GM06990 (cell line): ENCODE data around the gene KCNJ14.

Experiments
- DNase-seq: peaks from one replicate; pipeline ENCODE4 v3.0.0-alpha.2; 2011; ENCODE audit not compliant: insufficient read length; ENCODE audit errors: extremely low read depth
- H3K27me3 ChIP-seq: replicated peaks from 2 replicates; pipeline ENCODE4 v1.6.0; 2011; ENCODE audit warnings: low read length; ENCODE audit not compliant: control insufficient read depth, insufficient read depth
- H3K36me3 ChIP-seq: 2 replicates; pipeline ENCODE4 v1.5.1; 2011; ENCODE audit warnings: low read length; ENCODE audit not compliant: control insufficient read depth, insufficient read depth
- H3K4me3 ChIP-seq: replicated peaks from 2 replicates; pipeline ENCODE4 v1.5.1; 2011; ENCODE audit warnings: low read depth, mild to moderate bottlenecking, control low read depth, low read length
- TF ChIP-seq, protein P1 (sequence below): IDR thresholded peaks from 2 replicates; pipeline ENCODE4 v1.5.1; 2011; ENCODE audit warnings: low read length, control low read depth, mild to moderate bottlenecking, inconsistent platforms; ENCODE audit not compliant: insufficient read depth, poor library complexity, severe bottlenecking

KCNJ14 gene

DNA sequence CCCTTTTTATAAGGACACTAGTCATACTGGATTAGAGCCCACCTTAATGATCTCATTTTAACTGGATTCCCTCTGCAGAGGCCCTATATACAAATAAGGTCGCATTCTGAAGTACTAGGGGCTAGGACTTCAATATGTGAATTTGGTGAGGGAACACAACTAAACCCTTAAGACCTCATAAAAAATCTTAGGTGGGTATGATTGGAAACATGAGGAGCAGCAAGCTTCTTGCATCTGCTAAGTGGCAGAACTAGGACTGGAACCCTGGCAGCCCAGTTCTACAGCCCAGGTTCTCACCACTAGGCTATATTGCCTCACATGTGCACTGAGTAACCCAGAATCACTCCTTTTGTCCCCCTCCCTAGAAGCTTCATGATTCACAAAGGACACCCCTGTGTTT is 26.7 kb upstream of the KCNJ14 start:
- H3K4me3 ChIP-seq = no peak overlapping the region
- no peak for DNase-seq
- H3K36me3 ChIP-seq = no peaks in the 10 kb centered on the region
- TF ChIP-seq, protein P1, sequence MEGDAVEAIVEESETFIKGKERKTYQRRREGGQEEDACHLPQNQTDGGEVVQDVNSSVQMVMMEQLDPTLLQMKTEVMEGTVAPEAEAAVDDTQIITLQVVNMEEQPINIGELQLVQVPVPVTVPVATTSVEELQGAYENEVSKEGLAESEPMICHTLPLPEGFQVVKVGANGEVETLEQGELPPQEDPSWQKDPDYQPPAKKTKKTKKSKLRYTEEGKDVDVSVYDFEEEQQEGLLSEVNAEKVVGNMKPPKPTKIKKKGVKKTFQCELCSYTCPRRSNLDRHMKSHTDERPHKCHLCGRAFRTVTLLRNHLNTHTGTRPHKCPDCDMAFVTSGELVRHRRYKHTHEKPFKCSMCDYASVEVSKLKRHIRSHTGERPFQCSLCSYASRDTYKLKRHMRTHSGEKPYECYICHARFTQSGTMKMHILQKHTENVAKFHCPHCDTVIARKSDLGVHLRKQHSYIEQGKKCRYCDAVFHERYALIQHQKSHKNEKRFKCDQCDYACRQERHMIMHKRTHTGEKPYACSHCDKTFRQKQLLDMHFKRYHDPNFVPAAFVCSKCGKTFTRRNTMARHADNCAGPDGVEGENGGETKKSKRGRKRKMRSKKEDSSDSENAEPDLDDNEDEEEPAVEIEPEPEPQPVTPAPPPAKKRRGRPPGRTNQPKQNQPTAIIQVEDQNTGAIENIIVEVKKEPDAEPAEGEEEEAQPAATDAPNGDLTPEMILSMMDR = no peak
- no peaks in the 10 kb centered on the region for H3K27me3 ChIP-seq

- DNase-seq = no peak
- TF ChIP-seq, protein P1 = no peak
- Histone ChIP-seq H3K36me3 (no peaks in the 10 kb centered on the region), H3K4me3 (no peak overlapping the region), H3K27me3 (no peaks in the 10 kb centered on the region)
Measured at GRCh38 chr19:48433337-48433736, 22.0 kb upstream of the KCNJ14 start.

DNA sequence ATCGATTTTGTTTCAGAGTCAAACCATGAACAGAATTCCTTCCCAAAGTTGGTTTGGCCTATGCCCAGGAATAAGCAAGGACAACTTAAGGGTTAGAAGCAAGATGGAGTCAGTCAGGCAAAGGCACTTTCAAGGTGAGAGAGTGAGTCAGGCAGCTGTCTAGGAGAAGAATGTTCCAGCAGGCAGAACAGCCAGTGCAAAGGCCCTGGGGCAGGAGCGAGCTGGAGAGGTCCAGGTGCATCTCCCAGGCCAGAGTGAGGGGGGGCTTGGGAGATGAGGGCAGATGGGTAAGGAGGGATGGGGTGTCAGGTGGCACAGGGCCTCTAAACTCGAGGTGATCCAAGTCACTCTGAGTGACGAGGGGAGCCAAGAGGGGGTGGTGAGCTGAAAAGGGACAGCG is 18.8 kb upstream of the KCNJ14 start:
- H3K4me3 ChIP-seq = no peak overlapping the region
- TF ChIP-seq, protein P1 = no peak

GRCh38 chr19:48441360-48442050 is 13.9 kb upstream of the KCNJ14 start:
- DNase-seq = no peak
- TF ChIP-seq, protein P1 = no peak
- Histone ChIP-seq H3K27me3 (no peaks in the 10 kb centered on the region; the same call in 1 of the 2 replicates), H3K4me3 (no peak overlapping the region), H3K36me3 (no peaks in the 10 kb centered on the region)

More for the DNA sequence above, 18.8 kb upstream of the KCNJ14 start:
- H3K27me3 ChIP-seq = no peaks in the 10 kb centered on the region; the same call in 1 of the 2 replicates
- no peaks in the 10 kb centered on the region for H3K36me3 ChIP-seq
- DNase-seq = no peak

DNA sequence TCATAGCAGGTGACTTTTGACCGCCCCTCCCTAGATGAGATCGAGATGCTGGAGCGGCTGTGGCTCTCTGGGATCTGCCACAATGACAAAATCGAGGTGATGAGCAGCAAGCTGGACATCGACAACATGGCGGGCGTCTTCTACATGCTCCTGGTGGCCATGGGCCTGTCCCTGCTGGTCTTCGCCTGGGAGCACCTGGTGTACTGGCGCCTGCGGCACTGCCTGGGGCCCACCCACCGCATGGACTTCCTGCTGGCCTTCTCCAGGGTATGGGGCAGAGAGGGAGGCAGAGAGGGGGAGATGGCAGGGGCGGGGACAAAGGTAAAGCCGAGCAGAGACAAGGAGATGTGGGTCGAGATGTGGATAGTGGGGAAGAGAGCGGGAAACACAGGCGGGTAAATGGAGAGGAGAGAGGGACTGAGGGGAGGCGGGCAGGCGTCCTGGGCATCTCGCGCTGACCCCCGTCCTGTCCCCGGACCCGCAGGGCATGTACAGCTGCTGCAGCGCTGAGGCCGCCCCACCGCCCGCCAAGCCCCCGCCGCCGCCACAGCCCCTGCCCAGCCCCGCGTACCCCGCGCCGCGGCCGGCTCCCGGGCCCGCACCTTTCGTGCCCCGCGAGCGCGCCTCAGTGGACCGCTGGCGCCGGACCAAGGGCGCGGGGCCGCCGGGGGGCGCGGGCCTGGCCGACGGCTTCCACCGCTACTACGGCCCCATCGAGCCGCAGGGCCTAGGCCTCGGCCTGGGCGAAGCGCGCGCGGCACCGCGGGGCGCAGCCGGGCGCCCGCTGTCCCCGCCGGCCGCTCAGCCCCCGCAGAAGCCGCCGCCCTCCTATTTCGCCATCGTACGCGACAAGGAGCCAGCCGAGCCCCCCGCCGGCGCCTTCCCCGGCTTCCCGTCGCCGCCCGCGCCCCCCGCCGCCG is 13.0 kb upstream of the KCNJ14 start:
- no peak overlapping the region for H3K4me3 ChIP-seq
- H3K36me3 ChIP-seq = no peaks in the 10 kb centered on the region; the same call in 1 of the 2 replicates
- TF ChIP-seq, protein P1 = no peak
- no peak for DNase-seq
- H3K27me3 ChIP-seq = no peaks in the 10 kb centered on the region; the same call in 1 of the 2 replicates
